Stimulated activated CD8-positive, alpha-beta memory T cell treated with anti-CD3 and anti-CD28 coated beads, Interleukin-15, amount 100 ng/mL, for 4 hours (primary cell): Measurements from ENCODE around the gene LACTB.

Experiments
- DNase-seq, 2 donors: peaks; one replicate each; pipeline ENCODE4 v3.0.0-alpha.2; 2020; ENCODE audit warnings: low read depth in 2 of 2

LACTB gene

DNA sequence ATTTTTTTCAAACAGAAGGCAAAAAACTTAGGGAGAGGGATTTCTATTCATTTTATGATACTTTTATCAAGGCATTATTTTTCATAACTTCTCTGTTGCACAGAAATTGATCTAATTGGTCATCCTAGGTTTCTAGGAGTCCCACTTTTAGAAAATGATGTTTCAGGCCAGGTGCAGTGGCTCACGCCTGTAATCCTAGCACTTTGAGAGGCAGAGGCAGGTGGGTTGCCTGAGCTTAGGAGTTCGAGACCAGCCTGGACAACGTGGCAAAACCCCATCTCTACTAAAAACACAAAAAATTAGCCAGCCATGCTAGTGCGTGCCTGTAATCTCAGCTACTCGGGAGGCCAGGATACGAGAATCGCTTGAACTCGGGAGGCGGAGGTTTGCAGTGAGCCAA is 2.8 kb downstream of the LACTB start:
- no peak for DNase-seq

DNA sequence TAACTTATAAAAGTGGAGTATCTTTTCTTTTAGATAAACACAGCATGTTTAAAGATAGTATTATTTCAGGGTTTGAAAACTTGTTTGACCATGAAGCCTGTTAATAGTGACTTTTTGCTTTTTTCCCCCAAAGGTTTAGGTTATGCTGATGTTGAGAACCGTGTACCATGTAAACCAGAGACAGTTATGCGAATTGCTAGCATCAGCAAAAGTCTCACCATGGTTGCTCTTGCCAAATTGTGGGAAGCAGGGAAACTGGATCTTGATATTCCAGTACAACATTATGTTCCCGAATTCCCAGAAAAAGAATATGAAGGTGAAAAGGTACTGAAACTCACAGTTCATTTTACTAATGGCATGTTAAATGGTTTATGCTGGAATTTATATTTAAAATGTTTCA is 5.1 kb downstream of the LACTB start:
- no peak for DNase-seq

DNA sequence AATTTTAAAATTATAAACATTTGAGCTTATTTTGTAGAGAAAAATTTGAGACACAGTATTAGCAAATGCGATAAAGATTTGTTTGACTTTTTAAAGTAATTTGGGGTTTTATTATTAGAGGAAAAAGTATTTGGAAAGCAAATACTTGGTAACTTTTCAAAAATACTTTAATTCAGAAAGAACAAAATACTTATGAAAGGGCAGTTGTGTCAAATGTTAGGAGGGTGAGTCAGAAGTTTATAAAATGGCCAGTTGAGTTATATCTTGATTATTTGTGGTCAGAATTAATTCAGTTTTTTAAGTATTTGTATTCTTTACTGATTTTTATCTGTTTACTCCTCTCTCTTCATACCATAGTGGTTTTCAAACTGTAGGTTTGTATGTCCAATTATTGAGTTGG is 12.1 kb downstream of the LACTB start:
- DNase-seq: no peak

DNA sequence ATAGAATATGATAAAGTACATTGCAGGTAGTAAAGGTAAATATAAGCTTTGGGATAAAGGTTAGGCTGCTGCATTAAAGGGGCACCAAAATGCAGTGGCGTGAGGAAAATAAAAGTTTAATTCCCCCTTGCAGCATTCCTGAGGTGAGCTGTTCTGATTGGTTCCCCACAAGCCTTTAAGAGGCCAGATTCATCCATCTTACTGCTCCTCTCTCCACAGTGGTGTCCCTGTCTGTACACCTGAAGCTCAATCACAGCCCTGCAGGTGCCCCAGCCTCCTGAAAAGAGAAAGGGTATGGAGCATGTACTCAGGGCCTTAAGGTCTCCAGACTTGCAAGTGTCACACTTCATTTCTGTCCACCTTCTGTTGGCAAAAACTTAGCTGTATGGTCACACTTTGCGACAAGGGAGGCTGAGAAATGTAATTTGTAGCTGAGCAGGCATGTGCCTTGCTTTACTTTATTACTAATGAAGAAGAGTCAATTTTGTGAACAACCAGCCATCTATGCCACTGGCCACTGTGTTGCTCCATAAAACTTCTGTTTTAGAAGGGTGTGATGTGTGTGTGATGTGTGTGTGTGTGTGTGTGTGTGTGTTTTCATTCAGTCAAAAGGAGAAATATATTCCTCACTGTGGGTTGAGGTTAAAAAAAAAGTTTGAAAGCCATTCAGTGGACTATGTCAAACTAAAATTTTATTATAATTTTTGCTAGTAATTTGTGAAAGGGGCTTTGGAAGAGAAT is 12.8 kb downstream of the LACTB start:
- no peak for DNase-seq

DNA sequence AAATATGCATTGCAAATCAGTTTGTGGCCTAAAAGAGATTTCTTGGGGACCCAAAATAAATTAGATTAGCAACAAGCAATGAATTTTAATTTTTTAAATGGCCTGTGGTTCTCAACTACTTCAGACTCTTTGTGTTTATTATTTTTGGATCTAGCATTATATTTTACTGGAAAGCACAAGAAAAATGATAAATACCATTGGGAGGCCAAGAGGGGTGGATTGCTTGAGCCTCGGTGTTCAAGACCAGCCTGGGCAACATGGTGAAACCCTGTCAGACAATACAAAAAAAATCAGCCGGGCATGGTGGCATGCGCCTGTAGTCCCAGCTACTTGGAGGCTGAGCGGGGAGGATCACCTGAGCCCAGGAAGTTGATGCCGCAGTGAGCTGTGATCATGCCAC is 13.6 kb downstream of the LACTB start:
- no peak for DNase-seq

DNA sequence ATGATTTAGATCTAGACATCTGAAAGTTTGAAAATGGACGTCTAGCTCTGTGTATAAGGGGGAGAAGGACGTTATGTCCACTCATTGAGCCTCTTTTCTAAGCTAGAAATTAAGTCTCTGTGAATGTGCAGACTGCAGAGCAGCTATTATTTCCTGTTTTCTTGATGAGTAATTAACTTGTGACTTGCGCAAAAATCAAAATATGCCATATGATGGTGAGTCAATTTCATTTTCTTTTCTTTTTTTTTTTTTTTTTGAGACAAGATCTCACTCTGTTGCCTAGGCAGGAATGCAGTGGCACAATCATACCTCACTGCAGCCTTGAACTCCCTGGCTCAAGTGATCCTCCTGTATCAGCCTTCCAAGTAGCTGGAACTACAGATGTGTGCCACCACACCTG is 14.1 kb downstream of the LACTB start:
- no peak for DNase-seq

DNA sequence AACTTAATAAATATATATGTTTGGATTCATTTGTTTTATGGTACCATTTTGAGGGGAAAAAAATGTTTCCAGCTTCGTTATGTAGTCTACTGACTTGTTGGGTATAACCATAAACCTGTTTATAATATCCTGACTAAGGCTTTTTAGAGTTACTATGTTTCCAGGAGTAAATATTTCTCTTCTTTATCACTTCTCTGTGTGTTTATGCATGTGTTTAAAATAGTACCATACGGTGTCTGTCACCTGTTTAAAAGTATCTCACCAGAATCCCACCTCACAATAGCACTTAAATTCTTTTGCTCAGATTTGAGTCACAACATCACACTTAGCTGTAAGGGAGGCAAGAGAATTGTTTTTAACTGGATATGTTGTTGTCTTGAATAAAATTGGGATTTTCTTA is 15.1 kb downstream of the LACTB start:
- no peak for DNase-seq

DNA sequence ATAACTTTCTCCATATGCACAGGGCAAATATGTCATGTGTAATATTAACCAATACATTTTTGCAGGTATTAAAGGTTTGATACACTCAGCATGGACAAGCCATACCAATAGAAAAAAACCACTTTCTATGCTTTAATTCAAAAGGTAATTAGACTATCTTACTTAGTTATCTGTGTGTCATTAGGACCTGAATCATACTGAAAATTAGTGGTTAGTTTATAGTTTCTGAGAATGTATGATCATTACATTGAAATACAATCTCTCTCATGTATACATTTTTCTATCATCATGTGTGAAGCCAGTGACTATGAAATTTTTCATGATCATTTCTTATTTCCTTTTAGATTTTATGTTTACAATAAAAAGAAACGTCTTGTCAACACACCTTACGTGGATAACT is 19.3 kb downstream of the LACTB start:
- no peak for DNase-seq

DNA sequence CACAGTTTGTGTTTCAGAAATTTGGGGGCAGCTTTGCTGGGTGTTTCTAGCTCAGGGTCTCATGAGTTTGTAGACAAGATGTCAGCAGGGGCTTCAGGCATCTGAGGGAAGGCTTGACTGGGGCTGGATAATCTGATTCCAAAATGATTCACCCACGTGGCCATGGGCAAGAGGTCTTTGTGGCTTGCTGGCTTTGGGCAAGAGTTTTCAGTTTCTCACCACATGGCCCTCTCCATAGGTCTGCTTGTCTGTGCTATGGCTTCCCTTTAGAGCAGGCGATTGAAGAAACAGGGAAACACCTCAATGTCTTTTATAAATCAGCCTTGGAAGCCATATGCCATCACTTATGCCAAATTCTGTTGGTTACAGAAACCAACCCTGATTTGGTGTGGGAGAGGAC is 23.8 kb downstream of the LACTB start:
- DNase-seq: no peak

DNA sequence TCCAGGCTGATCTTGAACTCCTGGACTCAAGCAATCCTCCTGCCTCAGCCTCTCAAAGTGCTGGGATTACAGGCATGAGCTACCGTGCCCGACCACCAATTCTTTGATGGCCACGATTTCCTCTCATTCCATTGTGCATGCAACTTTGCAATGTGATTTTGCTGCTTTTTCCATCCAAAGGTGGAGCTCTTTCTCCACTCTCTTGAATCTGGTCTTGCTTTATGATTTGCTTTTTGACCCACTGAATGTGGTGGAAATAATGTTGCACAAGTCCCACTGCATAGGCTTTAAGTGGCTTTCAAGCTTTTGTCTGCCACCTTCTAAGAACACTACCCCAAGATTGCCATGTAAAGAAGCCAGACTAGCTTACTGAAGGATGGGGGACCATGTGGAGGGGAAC is 25.0 kb downstream of the LACTB start:
- DNase-seq: no peak

DNA sequence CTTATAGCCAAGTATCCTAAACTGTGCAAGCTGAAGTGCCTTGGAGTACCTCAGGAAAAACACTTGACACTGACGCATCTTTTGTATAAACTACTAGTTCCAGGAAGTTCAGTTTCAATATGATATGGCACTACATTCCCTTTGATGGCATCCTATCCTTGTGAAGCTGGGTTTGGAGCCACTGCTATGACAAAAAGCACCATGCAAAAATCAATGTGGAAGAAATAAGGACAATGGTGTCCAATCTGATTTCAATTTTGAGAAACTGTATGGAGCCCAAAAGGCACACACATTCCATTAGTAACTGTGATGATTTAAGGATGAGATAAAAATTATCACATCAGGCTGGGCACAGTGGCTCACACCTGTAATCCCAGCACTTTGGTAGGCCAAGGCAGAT is 30.0 kb downstream of the LACTB start:
- DNase-seq: no peak

DNA sequence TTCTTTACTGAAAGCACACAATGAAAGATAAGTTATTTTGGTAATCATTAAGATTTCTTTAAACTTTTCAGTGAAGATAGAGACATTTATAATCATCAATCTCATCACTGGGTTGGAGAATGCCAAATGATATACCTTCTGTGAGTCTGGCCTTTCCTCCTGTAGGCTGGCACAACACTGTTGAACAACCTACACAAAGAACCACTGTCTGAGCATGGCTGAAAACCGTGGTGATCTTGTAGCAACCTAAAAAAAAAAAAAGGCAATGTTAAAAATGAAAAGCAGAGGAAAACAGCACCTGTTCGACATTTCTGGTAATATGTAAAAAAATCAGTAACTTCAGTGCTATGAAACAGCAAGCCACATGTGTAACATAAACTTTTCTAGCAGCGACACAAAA is 33.8 kb downstream of the LACTB start:
- no peak for DNase-seq

DNA sequence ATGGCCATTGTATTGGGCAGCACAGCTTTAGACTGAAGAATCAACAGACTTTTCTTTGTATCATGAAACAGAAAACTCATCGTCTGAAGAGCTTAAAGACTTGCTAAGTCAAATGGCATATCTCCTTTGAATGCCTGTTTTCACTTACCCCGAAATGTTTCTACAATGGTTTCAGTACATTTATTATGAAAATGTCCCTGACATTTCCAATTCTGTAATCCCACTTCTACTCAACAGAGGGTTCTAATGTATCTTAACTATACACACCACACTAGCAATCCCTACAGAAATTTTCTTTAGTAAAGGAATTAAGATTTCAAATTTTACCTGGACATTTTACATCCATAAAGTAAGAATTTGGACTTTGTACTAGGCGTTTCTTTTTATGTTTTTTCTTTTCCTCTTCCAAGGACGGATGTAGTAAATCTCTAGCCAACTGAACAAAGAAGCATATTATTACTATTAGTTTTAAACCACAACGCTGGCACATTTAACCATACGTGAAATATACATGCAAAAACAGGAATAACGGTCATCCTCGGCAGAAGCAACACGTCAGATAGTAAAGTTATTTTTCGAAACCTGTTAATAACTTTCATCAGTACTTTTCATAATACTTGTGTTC is 34.5 kb downstream of the LACTB start:
- DNase-seq: no peak

DNA sequence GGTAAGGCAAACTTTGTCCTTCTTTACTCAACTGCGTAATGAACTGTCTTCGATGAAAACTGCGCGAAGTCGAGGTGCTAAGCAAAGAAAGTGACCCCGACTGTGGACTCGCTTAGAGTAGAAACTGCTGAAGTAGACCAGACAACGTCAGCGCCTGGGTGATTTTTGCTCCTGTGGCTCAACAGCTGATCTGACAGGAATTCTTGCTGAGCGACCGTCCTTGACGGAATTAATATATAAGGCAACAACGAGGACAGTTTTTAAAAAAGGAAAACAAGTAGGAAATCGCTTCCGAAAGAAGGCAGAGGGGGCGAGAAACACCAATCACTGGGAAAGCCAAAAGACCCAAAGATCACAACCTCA is 35.1 kb downstream of the LACTB start:
- no peak for DNase-seq

DNA sequence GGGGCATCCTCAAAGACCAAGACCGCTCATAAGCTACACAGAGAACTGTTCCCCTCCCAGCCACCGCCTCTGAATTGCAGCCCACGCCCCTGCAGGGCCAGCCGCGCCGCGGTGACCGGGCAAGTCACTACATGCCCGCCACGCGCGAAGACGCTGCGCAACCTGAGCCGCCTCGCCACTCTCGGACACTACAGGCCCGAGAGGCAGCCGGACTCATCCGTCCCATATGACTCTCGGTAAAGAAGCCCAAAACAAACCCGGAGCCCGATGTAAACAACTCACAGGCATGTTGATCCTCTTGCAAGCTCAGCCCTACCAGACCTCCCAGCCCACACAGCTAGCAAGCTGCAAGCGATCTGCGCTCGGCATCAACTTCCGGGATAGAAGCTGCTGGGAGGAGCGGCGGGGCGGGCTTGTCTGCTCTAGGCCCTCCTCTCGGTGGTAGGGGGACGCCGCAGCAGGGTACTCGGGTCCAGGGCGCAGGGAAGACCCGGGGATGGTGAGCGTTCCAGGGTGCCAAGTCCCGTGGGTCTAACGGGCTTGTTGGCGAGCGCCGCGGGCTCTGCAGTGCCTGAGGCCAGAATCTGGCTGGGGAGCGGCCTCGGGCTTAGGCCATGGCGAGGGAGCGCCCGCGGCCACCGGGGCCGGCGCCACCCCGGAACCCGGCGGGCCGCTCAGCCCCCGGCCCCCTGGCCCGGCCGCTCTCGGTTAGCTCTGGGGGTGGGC is 35.6 kb downstream of the LACTB start, which contains the start of gene RPS27L:
Gene RPS27L, minus strand, starts transcription at position 360 of the 726 bp plus-strand sequence. Its CDS starts 72 bp downstream, at position 288.
- DNase-seq: peak; percentile 73 to 74

DNA sequence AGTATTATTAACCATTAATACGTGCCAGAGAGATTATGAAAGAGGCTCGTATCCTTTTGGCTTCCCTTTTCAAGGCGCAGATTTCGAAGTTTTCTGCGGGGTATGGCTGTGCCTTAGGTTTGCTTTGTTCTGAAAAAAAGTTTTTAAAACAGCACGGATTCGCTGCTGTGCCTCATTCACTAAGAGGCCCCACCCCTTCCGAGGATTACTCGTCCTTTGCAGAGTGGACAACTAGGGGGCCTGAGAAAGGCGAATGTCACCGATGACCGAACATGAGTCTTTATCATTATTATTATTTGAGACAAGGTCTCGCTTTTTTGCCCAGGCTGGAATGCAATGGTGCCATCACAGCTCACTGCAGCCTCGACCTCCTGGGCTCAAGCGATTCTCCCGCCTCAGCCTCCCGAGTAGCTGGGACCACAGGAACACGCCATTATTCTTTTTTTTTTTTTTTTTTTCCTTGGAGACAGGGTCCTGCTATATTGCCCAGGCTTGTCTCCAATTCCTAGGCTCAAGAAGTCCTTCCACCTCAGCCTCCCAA is 36.3 kb downstream of the LACTB start:
- DNase-seq: no peak

DNA sequence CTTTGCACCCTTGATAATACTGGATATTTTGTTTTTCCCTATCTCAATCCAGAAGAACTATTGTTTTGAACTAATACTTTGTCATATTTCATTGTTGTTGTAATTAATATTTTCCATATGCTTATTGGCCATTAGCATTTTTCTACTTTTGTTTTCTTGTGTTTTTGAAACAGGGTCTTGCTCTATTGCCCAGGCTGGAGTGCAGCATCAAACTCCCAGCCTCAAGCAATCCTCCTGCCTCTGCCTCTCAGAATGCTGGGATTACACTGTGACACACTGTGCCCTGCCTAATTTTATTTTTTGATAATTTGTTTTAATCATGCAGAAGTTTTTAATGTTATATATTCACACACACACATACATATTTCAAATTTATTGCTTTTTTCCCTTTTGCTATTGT is 39.0 kb downstream of the LACTB start:
- no peak for DNase-seq

DNA sequence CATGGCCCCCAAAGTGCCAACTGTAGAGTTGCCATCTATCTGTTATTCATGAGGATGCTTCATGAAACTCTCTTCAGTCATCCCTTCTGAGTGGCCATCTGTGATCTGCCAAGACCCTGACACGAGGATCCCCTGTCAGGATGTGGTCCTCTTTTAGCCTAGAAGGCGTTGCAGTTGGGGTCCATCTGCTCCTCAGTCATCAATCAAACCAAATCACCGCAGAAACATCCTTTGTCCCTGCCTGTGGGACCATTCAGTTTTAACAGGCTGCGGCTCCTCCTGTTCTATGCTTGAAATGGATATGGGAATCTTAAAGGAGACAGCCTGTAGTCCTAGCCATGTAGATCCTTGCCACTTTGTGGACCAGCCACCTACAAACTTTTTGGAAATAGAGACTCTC is 41.6 kb downstream of the LACTB start:
- no peak for DNase-seq

DNA sequence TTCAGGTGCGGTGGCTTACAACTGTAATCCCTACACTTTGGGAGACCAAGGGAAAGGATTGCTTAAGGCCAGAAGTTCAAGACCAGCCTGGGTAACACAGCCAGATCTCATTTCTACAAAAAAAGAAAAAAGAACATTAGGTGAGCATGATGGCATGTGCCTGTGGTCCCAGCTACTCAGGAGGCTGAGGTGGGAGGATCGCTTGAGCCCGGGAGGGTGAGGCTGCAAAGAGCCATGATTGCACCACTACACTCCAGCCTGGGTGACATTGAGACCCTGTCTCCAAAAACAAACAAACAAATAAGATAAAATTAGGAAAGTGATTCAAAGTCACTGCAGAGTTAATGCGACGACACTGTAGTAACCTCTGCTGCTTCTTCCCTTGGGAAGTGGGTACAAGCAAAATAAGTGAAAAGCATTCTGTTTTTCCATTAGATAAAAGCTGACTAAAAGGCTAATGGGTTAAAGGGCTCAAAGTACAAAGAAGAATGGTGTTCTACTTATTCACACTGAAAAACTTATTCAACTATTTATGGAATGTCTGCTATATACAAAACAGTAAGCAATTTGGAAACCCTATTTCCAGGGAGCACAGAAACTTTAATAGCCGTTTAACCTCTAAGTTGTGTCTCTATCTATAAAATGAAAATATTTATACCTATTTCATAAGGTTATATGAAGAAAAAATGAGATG is 43.7 kb downstream of the LACTB start:
- DNase-seq: no peak

DNA sequence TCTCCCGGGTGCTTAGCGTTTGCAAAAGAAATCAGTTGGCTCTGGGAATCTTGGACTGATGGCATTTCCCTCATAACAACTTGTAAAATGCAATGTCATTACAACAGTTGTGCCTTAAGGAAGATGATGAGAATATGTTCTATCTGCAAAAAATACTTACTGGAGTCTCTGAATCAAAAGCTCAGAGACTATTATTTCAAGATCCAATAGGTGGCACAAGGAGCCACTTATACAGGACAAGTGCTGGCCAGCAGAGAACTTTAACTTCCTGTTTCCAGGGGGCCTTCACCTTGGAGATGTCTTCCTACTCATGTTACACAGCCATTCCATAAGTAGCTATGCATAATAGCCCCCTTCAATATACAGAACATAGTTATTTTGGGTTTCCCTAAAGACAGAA is 44.6 kb downstream of the LACTB start:
- DNase-seq: no peak

DNA sequence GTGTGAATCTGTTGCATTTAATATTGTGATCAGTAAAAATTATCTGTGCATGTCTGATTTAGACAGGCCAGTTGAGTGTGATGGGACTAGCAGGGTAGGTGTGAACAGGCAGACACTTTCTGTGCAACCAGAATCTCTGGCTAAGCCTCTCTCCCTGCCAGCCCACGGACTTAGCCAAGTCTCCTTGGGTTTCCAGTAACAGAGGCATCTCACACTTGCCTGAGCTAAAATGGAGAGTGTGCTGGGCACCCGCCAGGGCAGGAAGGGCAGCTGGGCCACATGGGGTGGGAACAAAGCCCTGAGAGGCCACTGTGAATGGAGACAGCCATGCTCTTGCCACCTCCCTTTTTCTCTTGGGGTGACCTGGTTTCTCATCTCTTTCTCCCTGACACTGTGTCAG is 48.1 kb downstream of the LACTB start:
- no peak for DNase-seq

DNA sequence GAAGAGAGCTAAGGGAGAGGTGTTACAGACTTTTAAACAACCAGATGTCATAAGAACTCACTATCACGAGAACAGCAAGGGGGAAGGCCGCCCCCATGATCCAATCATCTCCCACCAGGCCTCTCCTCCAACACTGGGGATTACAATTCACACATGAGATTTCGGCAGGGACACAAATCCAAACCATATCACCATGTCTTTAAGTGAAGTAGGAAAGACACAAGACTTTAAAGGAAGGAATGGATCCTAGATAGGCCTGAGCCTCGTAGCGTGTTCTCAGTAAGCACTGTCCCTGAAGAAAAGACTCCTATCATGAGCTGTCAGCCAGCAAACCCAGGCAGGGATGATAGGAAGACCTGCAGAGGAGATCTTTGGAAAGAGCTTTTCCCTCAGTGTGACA is 50.7 kb downstream of the LACTB start:
- no peak for DNase-seq
